Left hindlimb (tissue), 1 donor: ENCODE data around the gene PAMR1.

Experiments used
- DNase-seq: peaks from one replicate; pipeline ENCODE4 v3.0.0-alpha.2; 2018

Gene PAMR1

DNA sequence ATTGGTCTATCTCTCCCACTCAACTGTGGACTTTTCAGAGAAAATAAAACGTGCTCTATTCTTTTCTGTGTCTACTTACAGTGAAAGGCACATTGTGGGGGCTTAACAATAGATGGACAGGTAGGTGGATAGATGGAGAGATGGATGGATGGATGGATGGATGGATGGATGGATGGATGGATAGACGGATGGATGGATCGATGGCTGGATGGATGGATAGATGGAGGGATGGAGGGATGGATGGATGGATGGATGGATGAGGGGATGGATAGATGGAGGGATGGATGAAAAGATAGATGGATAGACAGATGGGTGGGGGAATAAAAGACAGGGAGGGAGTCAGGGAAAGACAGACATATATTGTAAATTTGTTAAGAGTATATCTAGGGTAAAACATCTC is 91.8 kb downstream of the PAMR1 start:
- no peak for DNase-seq

- no peak for DNase-seq
Observed at GRCh38 chr11:35432464-35432863, 93.0 kb downstream of the PAMR1 start.

DNA sequence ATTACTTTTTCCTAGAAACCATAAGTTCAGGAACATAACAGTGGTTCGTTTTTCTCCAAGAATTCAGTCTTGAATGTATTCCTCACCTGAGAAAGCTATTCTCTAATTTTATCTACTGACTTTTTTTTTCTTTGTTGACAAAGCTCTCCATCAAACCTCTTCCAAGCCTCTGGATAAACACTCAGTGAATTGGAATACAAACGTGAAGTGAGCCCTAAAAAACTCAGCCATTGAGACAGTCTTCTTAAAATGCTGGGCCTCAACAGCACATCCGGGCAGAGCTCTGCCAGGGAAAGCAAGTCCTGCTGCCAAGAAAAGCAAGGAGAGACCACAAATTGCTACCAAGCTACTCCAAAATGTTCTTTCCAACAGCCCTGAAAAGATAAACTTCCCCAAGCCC is 98.3 kb downstream of the PAMR1 start:
- DNase-seq = peak; percentile 83

DNA sequence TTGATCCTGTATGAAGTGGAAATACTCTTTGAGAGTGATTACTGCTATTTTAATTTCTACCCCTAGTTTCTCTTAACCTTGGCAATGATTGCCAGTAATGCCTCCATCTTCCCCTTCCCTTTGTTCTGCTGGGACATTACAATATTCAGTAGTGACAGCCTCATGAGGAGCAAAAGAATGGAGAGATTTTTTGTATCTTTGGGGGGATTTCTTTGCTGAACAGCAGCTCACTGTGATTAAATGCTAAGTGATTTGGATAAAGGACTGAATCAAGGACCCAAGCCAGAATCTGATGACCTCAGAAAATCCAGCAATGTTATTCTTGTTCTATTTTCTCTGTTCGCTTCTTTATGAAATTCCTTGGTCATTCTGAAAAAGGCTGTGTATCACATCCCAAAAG is 99.1 kb downstream of the PAMR1 start:
- DNase-seq = no peak

DNA sequence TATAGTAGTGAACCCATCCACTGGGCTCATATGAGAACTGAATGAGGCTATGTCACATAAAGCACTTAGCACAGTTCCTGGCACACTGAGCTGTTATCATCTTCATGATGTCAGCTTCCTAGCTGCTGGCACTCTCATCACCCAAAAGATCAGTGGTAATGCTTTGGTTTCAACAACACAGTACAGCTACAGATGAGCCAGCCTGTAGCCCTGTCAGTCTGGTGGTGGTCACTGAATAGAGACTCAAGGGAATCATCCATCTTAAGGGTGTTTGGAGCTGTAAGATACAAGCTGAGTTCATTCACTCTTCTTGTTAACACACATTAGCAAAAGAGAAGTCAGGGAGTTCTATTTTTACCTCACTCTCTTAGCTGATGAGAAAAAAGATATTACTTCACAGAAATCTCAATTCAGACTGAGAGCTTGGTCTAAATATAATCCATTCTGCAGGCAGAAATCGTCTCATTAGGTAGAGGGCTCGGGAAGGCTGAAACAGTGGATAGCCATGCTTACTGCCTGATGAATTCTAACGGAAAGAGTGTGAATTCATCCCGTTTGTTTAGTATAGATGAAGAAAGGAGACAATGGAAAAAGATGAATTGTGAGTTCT is 99.7 kb downstream of the PAMR1 start:
- DNase-seq = no peak

DNA sequence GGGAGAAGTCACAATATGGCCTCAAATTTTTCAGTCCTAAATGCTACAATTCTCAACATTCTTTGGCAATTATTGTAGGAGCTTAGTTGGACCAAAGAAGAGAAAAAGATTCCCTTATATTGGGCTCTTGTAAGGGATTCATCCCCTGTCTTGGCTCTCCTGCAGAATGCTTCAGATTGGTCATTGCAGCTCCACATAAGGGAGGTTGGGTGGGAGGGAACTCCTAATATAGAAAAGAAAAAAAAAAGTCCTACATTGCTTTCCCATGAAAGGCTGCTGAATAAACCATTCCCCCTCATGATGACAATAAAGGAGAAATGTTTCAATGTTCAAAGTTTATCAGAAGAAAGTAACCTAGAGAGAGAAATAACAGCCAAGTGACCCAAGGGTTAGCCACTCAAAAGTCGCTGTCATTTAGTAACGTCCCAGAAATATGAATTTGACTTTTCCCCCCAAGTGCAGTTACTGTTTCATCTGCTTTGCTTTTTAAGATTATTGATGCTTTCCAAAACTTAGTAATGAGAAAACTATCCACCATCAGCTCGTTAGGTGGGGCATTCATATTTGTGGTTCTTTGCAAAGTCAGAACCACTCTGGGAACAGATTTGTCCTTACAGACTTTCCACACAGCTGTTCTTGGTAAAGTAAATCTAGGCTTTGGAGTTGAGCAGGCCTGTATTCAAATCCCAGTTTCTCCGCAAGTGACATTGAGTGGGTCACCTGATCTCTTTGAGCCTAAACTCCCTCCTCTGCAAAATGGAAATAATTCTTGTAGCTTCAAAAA is 101.1 kb downstream of the PAMR1 start:
- no peak for DNase-seq

DNA sequence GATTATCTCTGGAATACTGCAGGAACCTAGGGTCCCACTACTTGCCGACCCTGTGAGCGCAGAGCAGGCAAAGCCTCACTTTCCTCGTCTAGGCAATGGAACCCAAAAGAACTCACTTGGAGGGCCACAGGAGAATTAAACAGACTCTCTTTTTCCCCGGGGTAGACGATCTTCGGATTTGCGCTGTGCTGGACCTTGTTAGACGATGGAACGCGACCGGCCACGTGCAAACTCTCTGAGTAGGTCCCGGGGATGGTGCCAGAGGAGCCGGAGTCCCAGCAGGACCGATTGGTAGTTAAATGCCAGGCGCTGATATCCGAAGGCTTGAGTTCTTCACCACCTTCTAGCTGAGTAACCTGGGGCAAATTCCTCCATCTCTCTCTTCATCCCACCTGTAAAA is 105.0 kb downstream of the PAMR1 start:
- no peak for DNase-seq

- DNase-seq = peak; percentile 48
Observed at GRCh38 chr11:35419830-35420333, 105.5 kb downstream of the PAMR1 start.

DNA sequence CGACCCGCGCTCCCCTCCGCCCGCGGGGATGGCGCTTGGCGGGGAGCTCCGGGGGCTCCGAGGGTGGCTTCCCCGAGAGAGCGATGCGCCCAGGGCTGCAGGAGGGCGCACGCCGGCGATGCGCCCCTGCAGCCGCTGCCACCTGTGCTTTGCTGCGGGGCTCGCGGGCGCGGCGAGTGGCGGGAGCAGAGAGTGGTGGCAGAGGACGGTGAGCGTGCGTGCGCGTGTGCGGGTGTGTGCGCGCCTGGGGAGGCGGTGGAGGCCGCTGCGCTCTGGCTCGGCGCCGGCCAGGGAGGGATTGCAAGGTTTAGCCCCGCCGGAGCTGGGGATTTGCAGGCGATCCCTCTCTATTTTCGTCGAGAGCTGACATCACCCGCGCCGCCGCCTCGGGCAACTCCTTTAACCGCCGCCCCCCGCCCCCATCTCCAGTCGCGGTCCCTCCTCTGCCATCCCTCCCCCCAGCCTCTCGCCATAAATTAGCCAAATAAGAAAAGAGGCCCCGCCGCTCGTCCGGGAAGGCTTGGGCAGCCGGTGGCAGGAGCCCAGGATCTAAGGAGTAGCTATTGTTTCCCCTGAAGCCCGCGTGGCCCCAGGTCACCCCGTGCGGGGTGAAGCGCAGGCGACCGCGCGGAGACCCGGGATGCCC is 106.1 kb downstream of the PAMR1 start, which contains the start of gene SLC1A2:
Gene SLC1A2, minus strand, starts transcription at position 375 of the 646 bp plus-strand sequence. CDS start 592 bp downstream, outside the sequence.
- DNase-seq = peak; percentile 67

GRCh38 chr11:35418282-35419183 is 106.9 kb downstream of the PAMR1 start:
- peak; percentile 47 for DNase-seq

DNA sequence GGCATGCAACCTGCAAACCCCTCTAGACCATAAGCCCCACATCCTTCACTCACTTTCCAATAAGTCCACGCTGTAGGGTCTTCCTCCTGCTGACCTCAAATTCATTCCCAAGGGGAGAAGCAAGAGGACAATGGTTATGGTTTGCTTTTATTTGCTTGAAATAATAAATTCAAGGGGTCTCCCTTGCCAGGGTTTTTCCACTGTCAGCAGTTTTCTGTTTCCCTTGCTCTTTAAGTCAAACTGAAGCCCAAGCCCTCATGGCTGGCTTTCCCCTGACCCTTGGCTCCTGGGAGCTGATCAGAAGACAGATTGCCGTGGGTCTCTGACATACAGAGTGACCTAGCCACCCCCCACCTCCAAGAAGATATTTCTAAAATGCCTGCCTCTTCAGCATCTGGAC is 109.9 kb downstream of the PAMR1 start:
- DNase-seq = no peak

GRCh38 chr11:35414776-35415175 is 110.6 kb downstream of the PAMR1 start:
- no peak for DNase-seq

- DNase-seq = no peak
Observed at GRCh38 chr11:35414311-35414710, 111.1 kb downstream of the PAMR1 start.

GRCh38 chr11:35413598-35413997 is 111.8 kb downstream of the PAMR1 start:
- no peak for DNase-seq

GRCh38 chr11:35412285-35412684 is 113.1 kb downstream of the PAMR1 start:
- DNase-seq = no peak

DNA sequence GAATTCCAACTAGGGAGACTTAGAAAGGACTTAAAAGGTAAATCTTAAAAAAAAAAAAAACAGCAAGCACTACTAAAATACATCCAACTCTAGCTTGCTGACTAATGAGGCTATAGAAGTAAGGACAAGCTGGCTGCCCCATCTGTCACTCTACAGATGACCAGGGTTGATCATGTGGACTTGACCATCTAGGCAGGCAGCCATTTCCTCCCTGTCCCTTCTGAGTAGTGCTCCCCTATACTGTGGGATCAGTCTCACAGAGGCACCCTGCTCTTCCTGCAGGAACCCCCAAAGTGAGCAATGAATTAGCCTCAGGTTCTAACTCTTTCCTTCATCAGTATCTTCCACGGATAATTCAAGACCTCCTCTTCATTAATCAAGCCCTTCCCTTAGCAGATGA is 118.4 kb downstream of the PAMR1 start:
- DNase-seq = no peak

DNA sequence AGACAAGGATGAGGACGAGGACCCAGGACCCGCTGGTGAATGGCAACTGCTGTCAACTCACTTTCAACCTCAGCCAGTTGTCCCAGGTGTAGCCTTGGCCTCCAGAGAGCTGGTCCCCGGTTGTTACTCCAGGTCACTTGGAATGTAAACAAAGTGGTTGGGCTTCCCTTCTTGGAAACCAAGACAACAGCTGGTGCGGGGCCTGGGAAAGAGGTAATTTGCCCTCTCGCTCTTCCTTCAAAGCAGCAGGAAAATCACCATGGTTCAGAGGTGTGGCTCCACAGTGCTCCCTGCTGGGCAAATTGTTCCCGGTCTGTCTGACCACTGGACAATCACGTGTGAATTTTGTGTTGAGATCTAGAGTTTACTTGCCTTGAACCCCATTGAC is 121.0 kb downstream of the PAMR1 start:
- no peak for DNase-seq

GRCh38 chr11:35403765-35404387 is 121.5 kb downstream of the PAMR1 start:
- no peak for DNase-seq

GRCh38 chr11:35402751-35403660 is 122.4 kb downstream of the PAMR1 start:
- DNase-seq = no peak

- no peak for DNase-seq
Observed at GRCh38 chr11:35398881-35399280, 126.5 kb downstream of the PAMR1 start.

GRCh38 chr11:35394941-35395340 is 130.5 kb downstream of the PAMR1 start:
- DNase-seq = no peak
